SU-DHL-6 (cell line): ENCODE results near the gene PIK3R1.

Experiments
- CTCF ChIP-seq: fragments of 200-600 bp; sonication (generic); IDR thresholded peaks from one replicate; pipeline ENCODE4 v1.5.1; 2017; ENCODE audit warnings: antibody characterized with exemption, mild to moderate bottlenecking, low read length, moderate library complexity; ENCODE audit not compliant: insufficient read depth, poor library complexity, severe bottlenecking
- EZH2phosphoT487 ChIP-seq: fragments of 200-600 bp; sonication (generic), shearing (Covaris generic); conservative IDR thresholded peaks from 2 replicates; pipeline ENCODE4 v1.6.1; 2018; ENCODE audit warnings: mild to moderate bottlenecking, antibody characterized with exemption, low read length, moderate library complexity, mixed read lengths

- TF ChIP-seq CTCF (no peak), EZH2phosphoT487 (no peak)
These were observed 38.3 kb downstream of the PIK3R1 start for GRCh38 chr5:68253624-68254585.
